ENCODE measurements around the gene PLCH2. TPM values are rescaled to one million over a fixed set of nuclear protein-coding genes. Genes with fewer than 3 reads are reported as not detected.

Gene PLCH2
- total and polyA plus RNA-seq, 4 donors: 2.1 to 7.9 (median 3.4) TPM

- Histone ChIP-seq H3K9ac (ENCODE audit: insufficient read depth in 1 of 2, low read length in 2 of 2) (no peak overlapping the region), H3K27ac (ENCODE audit: low read depth in 1 of 2, low read length in 1 of 2) (peak overlapping the region in 1 of 2 donors; percentile 4), H3K4me1 (ENCODE audit: control insufficient read depth in 5 of 5, insufficient read depth in 5 of 5, low read length in 5 of 5) (peaks cover 0 to 13% (median 6%) of the 10 kb centered on the region in 5 donors), H3K4me3 (no peak overlapping the region), H3K9me3 (ENCODE audit: control insufficient read depth in 4 of 4, insufficient read depth in 3 of 4, low read length in 3 of 4) (no peaks in the 10 kb centered on the region), H3K27me3 (ENCODE audit: control insufficient read depth in 3 of 3, insufficient read depth in 3 of 3, low read length in 2 of 3) (peaks cover 0 to 43% (median 24%) of the 10 kb centered on the region in 3 donors), H3K36me3 (ENCODE audit: control insufficient read depth in 4 of 4, insufficient read depth in 4 of 4, low read length in 4 of 4) (no peaks in the 10 kb centered on the region)
- TF ChIP-seq, protein P1, sequence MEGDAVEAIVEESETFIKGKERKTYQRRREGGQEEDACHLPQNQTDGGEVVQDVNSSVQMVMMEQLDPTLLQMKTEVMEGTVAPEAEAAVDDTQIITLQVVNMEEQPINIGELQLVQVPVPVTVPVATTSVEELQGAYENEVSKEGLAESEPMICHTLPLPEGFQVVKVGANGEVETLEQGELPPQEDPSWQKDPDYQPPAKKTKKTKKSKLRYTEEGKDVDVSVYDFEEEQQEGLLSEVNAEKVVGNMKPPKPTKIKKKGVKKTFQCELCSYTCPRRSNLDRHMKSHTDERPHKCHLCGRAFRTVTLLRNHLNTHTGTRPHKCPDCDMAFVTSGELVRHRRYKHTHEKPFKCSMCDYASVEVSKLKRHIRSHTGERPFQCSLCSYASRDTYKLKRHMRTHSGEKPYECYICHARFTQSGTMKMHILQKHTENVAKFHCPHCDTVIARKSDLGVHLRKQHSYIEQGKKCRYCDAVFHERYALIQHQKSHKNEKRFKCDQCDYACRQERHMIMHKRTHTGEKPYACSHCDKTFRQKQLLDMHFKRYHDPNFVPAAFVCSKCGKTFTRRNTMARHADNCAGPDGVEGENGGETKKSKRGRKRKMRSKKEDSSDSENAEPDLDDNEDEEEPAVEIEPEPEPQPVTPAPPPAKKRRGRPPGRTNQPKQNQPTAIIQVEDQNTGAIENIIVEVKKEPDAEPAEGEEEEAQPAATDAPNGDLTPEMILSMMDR (IDR thresholded peaks at IDR 0.05; ENCODE audit: control extremely low read depth, extremely low read depth): no peak
- DNase-seq (no peak), ATAC-seq (ENCODE audit: insufficient read depth, low FRiP score) (no peak)
- WGBS, 2 donors: 88 to 90% methylated on average over 9 of the region's 9 CpGs
Measured at GRCh38 chr1:2535981-2536380, 59.9 kb downstream of the PLCH2 start.

GRCh38 chr1:2537784-2538115 lies 61.7 kb downstream of the PLCH2 start:
- peaks cover 0 to 27% (median 14%) of the 10 kb centered on the region in 3 donors for H3K27me3 ChIP-seq (ENCODE audit: control insufficient read depth in 3 of 3, insufficient read depth in 3 of 3, low read length in 2 of 3)
- TF ChIP-seq, protein P1 (IDR thresholded peaks at IDR 0.05; ENCODE audit: control extremely low read depth, extremely low read depth): no peak
- DNase-seq (no peak), ATAC-seq (ENCODE audit: insufficient read depth, low FRiP score) (no peak)
- no peaks in the 10 kb centered on the region for H3K9me3 ChIP-seq (ENCODE audit: control insufficient read depth in 4 of 4, insufficient read depth in 3 of 4, low read length in 3 of 4)
- peaks cover 0 to 13% (median 3%) of the 10 kb centered on the region in 5 donors for H3K4me1 ChIP-seq (ENCODE audit: control insufficient read depth in 5 of 5, insufficient read depth in 5 of 5, low read length in 5 of 5)
- H3K36me3 ChIP-seq (ENCODE audit: control insufficient read depth in 4 of 4, insufficient read depth in 4 of 4, low read length in 4 of 4): no peaks in the 10 kb centered on the region
- WGBS, 2 donors: 81 to 83% methylated on average over 9 of the region's 9 CpGs
- H3K27ac ChIP-seq (ENCODE audit: low read depth in 1 of 2, low read length in 1 of 2): no peak overlapping the region
- H3K9ac ChIP-seq (ENCODE audit: insufficient read depth in 1 of 2, low read length in 2 of 2): no peak overlapping the region
- no peak overlapping the region for H3K4me3 ChIP-seq

DNA sequence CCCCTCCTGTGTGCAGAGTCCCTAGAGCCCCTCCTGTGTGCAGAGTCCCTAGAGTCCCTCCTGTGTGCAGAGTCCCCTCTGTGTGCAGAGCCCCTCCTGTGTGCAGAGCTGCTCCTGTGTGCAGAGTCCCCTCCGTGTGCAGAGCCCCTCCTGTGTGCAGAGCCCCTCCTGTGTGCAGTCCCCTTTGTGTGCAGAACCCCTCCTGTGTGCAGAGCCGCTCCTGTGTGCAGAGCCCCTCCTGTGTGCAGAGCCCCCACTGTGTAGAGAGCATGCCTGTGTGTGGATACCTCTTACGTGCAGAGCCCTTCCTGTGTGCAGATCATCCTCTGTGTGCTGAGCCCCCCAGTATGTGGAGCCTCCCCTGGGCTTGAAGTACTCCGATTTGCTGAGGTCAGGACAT lies 62.3 kb downstream of the PLCH2 start:
- Histone ChIP-seq H3K4me3 (no peak overlapping the region), H3K27me3 (ENCODE audit: control insufficient read depth in 3 of 3, insufficient read depth in 3 of 3, low read length in 2 of 3) (peaks cover 0 to 25% (median 11%) of the 10 kb centered on the region in 3 donors), H3K9me3 (ENCODE audit: control insufficient read depth in 4 of 4, insufficient read depth in 3 of 4, low read length in 3 of 4) (no peaks in the 10 kb centered on the region), H3K36me3 (ENCODE audit: control insufficient read depth in 4 of 4, insufficient read depth in 4 of 4, low read length in 4 of 4) (no peaks in the 10 kb centered on the region), H3K27ac (ENCODE audit: low read depth in 1 of 2, low read length in 1 of 2) (no peak overlapping the region), H3K4me1 (ENCODE audit: control insufficient read depth in 5 of 5, insufficient read depth in 5 of 5, low read length in 5 of 5) (peaks cover 0 to 19% (median 3%) of the 10 kb centered on the region in 5 donors), H3K9ac (ENCODE audit: insufficient read depth in 1 of 2, low read length in 2 of 2) (no peak overlapping the region)
- no peak for DNase-seq
- TF ChIP-seq, protein P1 (IDR thresholded peaks at IDR 0.05; ENCODE audit: control extremely low read depth, extremely low read depth): no peak
- 91 to 93% methylated on average over 4 of the region's 4 CpGs for WGBS, 2 donors
- ATAC-seq (ENCODE audit: insufficient read depth, low FRiP score): no peak

- H3K9me3 ChIP-seq (ENCODE audit: control insufficient read depth in 4 of 4, insufficient read depth in 3 of 4, low read length in 3 of 4): no peaks in the 10 kb centered on the region
- no peaks in the 10 kb centered on the region for H3K36me3 ChIP-seq (ENCODE audit: control insufficient read depth in 4 of 4, insufficient read depth in 4 of 4, low read length in 4 of 4)
- H3K27me3 ChIP-seq (ENCODE audit: control insufficient read depth in 3 of 3, insufficient read depth in 3 of 3, low read length in 2 of 3): peaks cover 0 to 25% (median 7%) of the 10 kb centered on the region in 3 donors
- H3K9ac ChIP-seq (ENCODE audit: insufficient read depth in 1 of 2, low read length in 2 of 2): no peak overlapping the region
- DNase-seq (no peak), ATAC-seq (ENCODE audit: insufficient read depth, low FRiP score) (no peak)
- TF ChIP-seq, protein P1 (IDR thresholded peaks at IDR 0.05; ENCODE audit: control extremely low read depth, extremely low read depth): no peak
- no peak overlapping the region for H3K4me3 ChIP-seq
- H3K4me1 ChIP-seq (ENCODE audit: control insufficient read depth in 5 of 5, insufficient read depth in 5 of 5, low read length in 5 of 5): peaks cover 0 to 24% (median 3%) of the 10 kb centered on the region in 5 donors
- no peak overlapping the region for H3K27ac ChIP-seq (ENCODE audit: low read depth in 1 of 2, low read length in 1 of 2)
- 95 to 96% methylated on average over 8 of the region's 8 CpGs for WGBS, 2 donors
Measured at GRCh38 chr1:2538872-2539271, 62.8 kb downstream of the PLCH2 start.
